Measurements from ENCODE around the gene NAE1.

DNA sequence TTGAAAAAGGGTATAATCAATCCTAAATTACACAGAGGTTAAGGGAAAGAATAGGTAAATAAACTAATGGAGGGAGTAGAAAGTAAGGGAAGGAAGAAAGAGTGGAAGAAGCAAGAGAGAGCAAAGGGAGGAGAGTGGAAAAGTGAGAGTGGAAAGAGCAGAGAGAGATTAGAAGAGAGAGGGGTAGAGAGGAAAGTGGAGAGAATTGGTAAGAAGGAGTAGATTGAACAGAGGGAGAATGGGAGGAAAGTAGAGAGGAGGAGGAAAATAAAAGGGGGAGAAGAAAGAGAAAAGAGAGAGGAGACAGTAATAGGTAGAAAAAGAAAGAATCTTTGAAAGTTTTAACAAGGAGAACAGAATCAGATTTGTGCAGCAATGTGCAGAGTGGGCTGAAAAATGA lies 54.3 kb downstream of the NAE1 start:
- TF ChIP-seq NR3C1 (IDR thresholded peaks at IDR 0.05) (no peak), ZFP36 (IDR thresholded peaks at IDR 0.05; ENCODE audit: borderline replicate concordance, partially characterized antibody) (no peak), RAD21 (conservative IDR thresholded peaks at IDR 0.05 in 1 of 2, IDR thresholded peaks at IDR 0.05 in 1 of 2) (no peak), POLR2A (IDR thresholded peaks at IDR 0.05; ENCODE audit: low read length) (no peak), PHF8 (IDR thresholded peaks at IDR 0.05; ENCODE audit: borderline replicate concordance, low read depth) (no peak), MYC (IDR thresholded peaks at IDR 0.05; ENCODE audit: borderline replicate concordance, low read length) (no peak)
- TF ChIP-seq, protein P1, sequence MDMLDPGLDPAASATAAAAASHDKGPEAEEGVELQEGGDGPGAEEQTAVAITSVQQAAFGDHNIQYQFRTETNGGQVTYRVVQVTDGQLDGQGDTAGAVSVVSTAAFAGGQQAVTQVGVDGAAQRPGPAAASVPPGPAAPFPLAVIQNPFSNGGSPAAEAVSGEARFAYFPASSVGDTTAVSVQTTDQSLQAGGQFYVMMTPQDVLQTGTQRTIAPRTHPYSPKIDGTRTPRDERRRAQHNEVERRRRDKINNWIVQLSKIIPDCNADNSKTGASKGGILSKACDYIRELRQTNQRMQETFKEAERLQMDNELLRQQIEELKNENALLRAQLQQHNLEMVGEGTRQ (IDR thresholded peaks at IDR 0.05): no peak
- TF ChIP-seq, protein P2, sequence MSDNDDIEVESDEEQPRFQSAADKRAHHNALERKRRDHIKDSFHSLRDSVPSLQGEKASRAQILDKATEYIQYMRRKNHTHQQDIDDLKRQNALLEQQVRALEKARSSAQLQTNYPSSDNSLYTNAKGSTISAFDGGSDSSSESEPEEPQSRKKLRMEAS (IDR thresholded peaks at IDR 0.05): no peak
- TF ChIP-seq, protein P3, sequence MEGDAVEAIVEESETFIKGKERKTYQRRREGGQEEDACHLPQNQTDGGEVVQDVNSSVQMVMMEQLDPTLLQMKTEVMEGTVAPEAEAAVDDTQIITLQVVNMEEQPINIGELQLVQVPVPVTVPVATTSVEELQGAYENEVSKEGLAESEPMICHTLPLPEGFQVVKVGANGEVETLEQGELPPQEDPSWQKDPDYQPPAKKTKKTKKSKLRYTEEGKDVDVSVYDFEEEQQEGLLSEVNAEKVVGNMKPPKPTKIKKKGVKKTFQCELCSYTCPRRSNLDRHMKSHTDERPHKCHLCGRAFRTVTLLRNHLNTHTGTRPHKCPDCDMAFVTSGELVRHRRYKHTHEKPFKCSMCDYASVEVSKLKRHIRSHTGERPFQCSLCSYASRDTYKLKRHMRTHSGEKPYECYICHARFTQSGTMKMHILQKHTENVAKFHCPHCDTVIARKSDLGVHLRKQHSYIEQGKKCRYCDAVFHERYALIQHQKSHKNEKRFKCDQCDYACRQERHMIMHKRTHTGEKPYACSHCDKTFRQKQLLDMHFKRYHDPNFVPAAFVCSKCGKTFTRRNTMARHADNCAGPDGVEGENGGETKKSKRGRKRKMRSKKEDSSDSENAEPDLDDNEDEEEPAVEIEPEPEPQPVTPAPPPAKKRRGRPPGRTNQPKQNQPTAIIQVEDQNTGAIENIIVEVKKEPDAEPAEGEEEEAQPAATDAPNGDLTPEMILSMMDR (IDR thresholded peaks at IDR 0.05): no peak
